Measurements from ENCODE around the gene SDF4. TPM values are rescaled to one million over a fixed set of nuclear protein-coding genes. Genes with fewer than 3 reads are reported as not detected.

Gene SDF4
- total RNA-seq, 4 donors from 2014 or later = 153 to 267 (median 226) TPM

DNA sequence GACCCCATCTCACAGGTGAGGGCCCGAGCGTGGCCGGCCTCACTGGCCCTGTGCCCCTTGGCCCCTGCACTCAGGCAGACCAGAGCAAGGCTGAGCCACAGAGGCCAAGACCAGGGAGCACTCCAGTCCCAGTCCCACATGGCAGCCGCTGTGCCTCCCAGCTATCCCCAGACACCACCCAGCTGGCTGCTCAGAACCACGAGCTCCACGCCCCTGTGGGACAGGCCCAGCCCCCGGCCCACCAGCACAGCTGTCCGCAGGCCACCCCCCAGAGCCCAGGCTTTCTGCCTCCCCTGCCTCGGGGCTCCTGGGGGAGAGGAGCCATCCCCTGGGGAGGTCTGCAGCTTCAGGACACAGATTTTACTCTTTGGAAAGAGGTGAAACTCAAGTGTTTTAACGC is 23.8 kb upstream of the SDF4 start:
- 88 to 100% methylated on average over 1 to 10 of the region's 10 CpGs for WGBS, 2 donors (ENCODE audit: low coverage in 1 of 2)
- in situ Hi-C loops (cut with MboI; ENCODE audit: low pct_ligation_motif_present in 1 of 4, low pct_unique_long_range_greater_than_20kb in 1 of 4, low sequenced_read_pairs in 3 of 4) = loop anchor here in 1 of 4 donors (25.0 kb wide), 1 partner anchor 143 kb away; the partner anchor contains the start of gene C1orf159
- H3K9me3 ChIP-seq = no peaks in the 10 kb centered on the region
- TF ChIP-seq EP300 (IDR thresholded peaks at IDR 0.05; ENCODE audit: low read depth) (no peak), POLR2AphosphoS5 (IDR thresholded peaks at IDR 0.05) (no peak), POLR2A (IDR thresholded peaks at IDR 0.05) (no peak)
- TF ChIP-seq, protein P1, sequence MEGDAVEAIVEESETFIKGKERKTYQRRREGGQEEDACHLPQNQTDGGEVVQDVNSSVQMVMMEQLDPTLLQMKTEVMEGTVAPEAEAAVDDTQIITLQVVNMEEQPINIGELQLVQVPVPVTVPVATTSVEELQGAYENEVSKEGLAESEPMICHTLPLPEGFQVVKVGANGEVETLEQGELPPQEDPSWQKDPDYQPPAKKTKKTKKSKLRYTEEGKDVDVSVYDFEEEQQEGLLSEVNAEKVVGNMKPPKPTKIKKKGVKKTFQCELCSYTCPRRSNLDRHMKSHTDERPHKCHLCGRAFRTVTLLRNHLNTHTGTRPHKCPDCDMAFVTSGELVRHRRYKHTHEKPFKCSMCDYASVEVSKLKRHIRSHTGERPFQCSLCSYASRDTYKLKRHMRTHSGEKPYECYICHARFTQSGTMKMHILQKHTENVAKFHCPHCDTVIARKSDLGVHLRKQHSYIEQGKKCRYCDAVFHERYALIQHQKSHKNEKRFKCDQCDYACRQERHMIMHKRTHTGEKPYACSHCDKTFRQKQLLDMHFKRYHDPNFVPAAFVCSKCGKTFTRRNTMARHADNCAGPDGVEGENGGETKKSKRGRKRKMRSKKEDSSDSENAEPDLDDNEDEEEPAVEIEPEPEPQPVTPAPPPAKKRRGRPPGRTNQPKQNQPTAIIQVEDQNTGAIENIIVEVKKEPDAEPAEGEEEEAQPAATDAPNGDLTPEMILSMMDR (IDR thresholded peaks at IDR 0.05) = no peak
- H3K27ac ChIP-seq = no peak overlapping the region
- peaks cover 0 to 15% (median 7%) of the 10 kb centered on the region in 4 donors for H3K36me3 ChIP-seq
- H3K4me1 ChIP-seq = peaks cover 0 to 2% (median 0%) of the 10 kb centered on the region in 4 donors
- intact Hi-C loops (cut with DNase I; ENCODE audit: low total_unique reads) = no loop called here
- H3K27me3 ChIP-seq = no peaks in the 10 kb centered on the region
- no peak for DNase-seq
- no peak overlapping the region for H3K4me3 ChIP-seq

DNA sequence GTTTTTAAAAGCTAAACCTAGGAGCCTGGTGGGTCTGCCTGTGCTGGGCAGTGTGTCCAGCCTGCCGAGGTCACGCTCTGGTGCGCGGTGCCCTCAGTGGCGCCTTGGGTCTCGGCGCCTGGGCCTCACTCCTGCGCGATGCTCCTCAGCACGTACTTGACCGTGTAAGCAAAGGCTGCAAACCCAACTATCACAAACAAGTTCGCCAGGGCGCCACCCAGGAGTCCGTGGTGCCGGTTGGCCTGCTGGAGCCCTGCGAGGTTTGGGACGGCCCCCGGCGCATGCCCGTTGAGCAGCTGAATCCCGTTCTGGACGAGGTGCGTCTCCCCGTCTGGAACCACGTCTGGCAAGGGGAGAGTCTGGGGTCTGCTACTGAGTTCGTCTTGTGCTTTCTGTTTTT is 23.3 kb upstream of the SDF4 start:
- Histone ChIP-seq H3K4me3 (no peak overlapping the region), H3K36me3 (peaks cover 0 to 15% (median 7%) of the 10 kb centered on the region in 4 donors), H3K9me3 (no peaks in the 10 kb centered on the region), H3K4me1 (peaks cover 0 to 5% (median 0%) of the 10 kb centered on the region in 4 donors), H3K27ac (no peak overlapping the region), H3K27me3 (no peaks in the 10 kb centered on the region)
- no peak for TF ChIP-seq POLR2A (IDR thresholded peaks at IDR 0.05)
- TF ChIP-seq EP300 (IDR thresholded peaks at IDR 0.05; ENCODE audit: low read depth) = no peak
- TF ChIP-seq POLR2AphosphoS5 (IDR thresholded peaks at IDR 0.05) = no peak
- TF ChIP-seq, protein P1 (IDR thresholded peaks at IDR 0.05) = no peak
- 93% methylated on average over 26 of the region's 26 CpGs; no CpG with 5 or more reads in 1 of the 2 donors for WGBS, 2 donors (ENCODE audit: low coverage in 1 of 2)
- no peak for DNase-seq
- intact Hi-C loops (cut with DNase I; ENCODE audit: low total_unique reads) = no loop called here
- in situ Hi-C loops (cut with MboI; ENCODE audit: low pct_ligation_motif_present in 1 of 4, low pct_unique_long_range_greater_than_20kb in 1 of 4, low sequenced_read_pairs in 3 of 4) = loop anchor here in 1 of 4 donors (25.0 kb wide), 1 partner anchor 143 kb away; the partner anchor contains the start of gene C1orf159

GRCh38 chr1:1254667-1254998 is 22.8 kb upstream of the SDF4 start:
- in situ Hi-C loops (cut with MboI; ENCODE audit: low pct_ligation_motif_present in 1 of 4, low pct_unique_long_range_greater_than_20kb in 1 of 4, low sequenced_read_pairs in 3 of 4) = loop anchor here in 1 of 4 donors (25.0 kb wide), 1 partner anchor 142 kb away; the partner anchor contains the start of gene C1orf159
- peaks cover 0 to 5% (median 0%) of the 10 kb centered on the region in 4 donors for H3K4me1 ChIP-seq
- no peak overlapping the region for H3K27ac ChIP-seq
- no peak for DNase-seq
- H3K9me3 ChIP-seq = no peaks in the 10 kb centered on the region
- H3K36me3 ChIP-seq = peaks cover 0 to 15% (median 7%) of the 10 kb centered on the region in 4 donors
- no peaks in the 10 kb centered on the region for H3K27me3 ChIP-seq
- no peak overlapping the region for H3K4me3 ChIP-seq
- 89% methylated on average over 21 of the region's 21 CpGs; no CpG with 5 or more reads in 1 of the 2 donors for WGBS, 2 donors (ENCODE audit: low coverage in 1 of 2)
- TF ChIP-seq POLR2A (IDR thresholded peaks at IDR 0.05) = no peak
- TF ChIP-seq POLR2AphosphoS5 (IDR thresholded peaks at IDR 0.05) = no peak
- TF ChIP-seq EP300 (IDR thresholded peaks at IDR 0.05; ENCODE audit: low read depth) = no peak
- TF ChIP-seq, protein P1 (IDR thresholded peaks at IDR 0.05) = no peak
- intact Hi-C loops (cut with DNase I; ENCODE audit: low total_unique reads) = no loop called here

- H3K27me3 ChIP-seq = no peaks in the 10 kb centered on the region
- in situ Hi-C loops (cut with MboI; ENCODE audit: low pct_ligation_motif_present in 1 of 4, low pct_unique_long_range_greater_than_20kb in 1 of 4, low sequenced_read_pairs in 3 of 4) = loop anchor here in 1 of 4 donors (25.0 kb wide), 1 partner anchor 142 kb away; the partner anchor contains the start of gene C1orf159
- DNase-seq = no peak
- peaks cover 0 to 15% (median 7%) of the 10 kb centered on the region in 4 donors for H3K36me3 ChIP-seq
- WGBS, 2 donors (ENCODE audit: low coverage in 1 of 2) = 95% methylated on average over 48 of the region's 50 CpGs; no CpG with 5 or more reads in 1 of the 2 donors
- no peaks in the 10 kb centered on the region for H3K9me3 ChIP-seq
- TF ChIP-seq POLR2AphosphoS5 (IDR thresholded peaks at IDR 0.05) (no peak), POLR2A (IDR thresholded peaks at IDR 0.05) (no peak), EP300 (IDR thresholded peaks at IDR 0.05; ENCODE audit: low read depth) (no peak)
- TF ChIP-seq, protein P1 (IDR thresholded peaks at IDR 0.05) = no peak
- H3K4me1 ChIP-seq = peaks cover 0 to 5% (median 0%) of the 10 kb centered on the region in 4 donors
- H3K4me3 ChIP-seq = no peak overlapping the region
- no peak overlapping the region for H3K27ac ChIP-seq
- intact Hi-C loops (cut with DNase I; ENCODE audit: low total_unique reads) = no loop called here
Measured at GRCh38 chr1:1253972-1254666, 22.3 kb upstream of the SDF4 start.
